Measurements from ENCODE around the gene PARVB.

Gene PARVB

GRCh38 chr22:44075022-44075421, 50.9 kb downstream of the PARVB start:
- Mint-ChIP-seq H3K36me3 (ENCODE audit: low read depth) (no peaks in the 10 kb centered on the region), H3K4me3 (no peak overlapping the region)

DNA sequence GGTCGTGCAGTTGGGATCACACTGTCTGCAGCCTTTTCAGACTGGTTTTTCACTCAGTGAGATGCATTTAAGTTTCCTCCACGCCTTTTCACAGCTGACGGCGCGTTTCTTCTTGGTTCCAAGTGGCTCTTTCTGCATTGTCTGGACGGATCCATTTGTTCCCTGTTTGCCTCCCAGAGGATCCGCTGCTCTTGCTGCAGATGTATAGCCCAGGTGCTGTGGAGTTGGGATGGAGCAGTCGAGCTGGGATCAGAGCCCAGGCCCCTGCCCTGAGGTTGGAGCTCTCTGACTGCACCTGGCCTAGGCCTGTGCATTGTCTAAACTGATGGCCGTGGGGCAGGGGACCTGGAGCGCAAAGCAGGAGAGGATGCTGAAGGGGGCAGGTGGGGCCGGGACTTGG, 51.6 kb downstream of the PARVB start:
- no peaks in the 10 kb centered on the region for H3K27me3 Mint-ChIP-seq
- no peaks in the 10 kb centered on the region for H3K9me3 Mint-ChIP-seq
- H3K4me3 Mint-ChIP-seq: no peak overlapping the region
- no peaks in the 10 kb centered on the region for H3K4me1 Mint-ChIP-seq (ENCODE audit: low read depth)
- H3K27ac Mint-ChIP-seq: no peak overlapping the region
- no peaks in the 10 kb centered on the region for H3K36me3 Mint-ChIP-seq (ENCODE audit: low read depth)

More at GRCh38 chr22:44075022-44075421, 50.9 kb downstream of the PARVB start:
- Mint-ChIP-seq H3K9me3 (no peaks in the 10 kb centered on the region), H3K27me3 (no peaks in the 10 kb centered on the region), H3K4me1 (ENCODE audit: low read depth) (no peaks in the 10 kb centered on the region), H3K27ac (no peak overlapping the region)

GRCh38 chr22:44076825-44077224, 52.7 kb downstream of the PARVB start:
- no peak overlapping the region for H3K4me3 Mint-ChIP-seq
- no peaks in the 10 kb centered on the region for H3K4me1 Mint-ChIP-seq (ENCODE audit: low read depth)
- no peaks in the 10 kb centered on the region for H3K27me3 Mint-ChIP-seq
- H3K27ac Mint-ChIP-seq: no peak overlapping the region
- no peaks in the 10 kb centered on the region for H3K9me3 Mint-ChIP-seq
- no peaks in the 10 kb centered on the region for H3K36me3 Mint-ChIP-seq (ENCODE audit: low read depth)

DNA sequence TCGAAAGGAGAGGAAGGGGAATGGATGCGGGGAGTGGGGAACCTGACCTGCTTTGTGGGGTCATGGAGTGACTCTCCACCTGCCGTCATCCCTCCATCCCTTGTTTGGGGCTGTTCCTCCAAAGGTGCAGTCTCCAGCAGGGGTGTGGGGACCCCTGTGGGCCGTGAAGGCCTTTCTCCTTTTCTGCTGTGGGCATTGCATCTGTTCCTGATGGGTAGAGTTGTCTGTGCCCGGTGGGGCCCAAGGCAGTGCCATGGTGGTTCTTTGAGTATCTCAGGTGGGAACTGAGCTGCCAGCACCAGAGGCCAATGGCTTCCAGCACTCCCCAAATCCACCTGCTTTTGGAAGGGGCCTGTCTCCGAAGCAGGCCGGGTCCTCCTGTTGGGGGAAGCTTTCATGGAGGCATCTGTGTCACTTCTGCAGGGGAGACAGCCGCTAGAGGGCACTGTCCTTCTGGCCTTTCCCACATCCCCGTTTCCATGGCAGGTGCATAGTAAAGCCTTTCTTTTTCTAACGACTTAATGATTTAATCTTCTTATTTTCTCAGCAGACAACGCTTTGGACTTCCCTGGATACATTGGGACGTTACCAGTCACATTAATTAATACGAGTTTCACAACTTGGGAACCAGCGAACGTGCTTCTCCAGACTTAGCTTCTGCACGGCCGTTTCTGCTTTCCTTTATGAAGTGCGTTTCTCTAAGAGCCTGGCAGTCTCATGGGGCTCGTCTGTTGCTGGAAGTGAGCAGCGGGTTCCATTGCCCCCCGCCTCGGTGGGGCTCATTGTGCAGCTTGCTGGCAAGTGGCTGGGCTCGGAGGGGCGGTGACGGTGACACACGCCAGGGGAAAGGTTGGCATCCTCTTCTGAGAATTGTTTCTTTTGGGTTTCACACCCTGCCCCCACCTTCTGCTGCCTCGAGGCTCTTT, 57.1 kb downstream of the PARVB start:
- H3K36me3 Mint-ChIP-seq (ENCODE audit: low read depth): peaks cover 4% of the 10 kb centered on the region
- H3K4me1 Mint-ChIP-seq (ENCODE audit: low read depth): no peaks in the 10 kb centered on the region
- no peaks in the 10 kb centered on the region for H3K27me3 Mint-ChIP-seq
- H3K27ac Mint-ChIP-seq: no peak overlapping the region
- no peaks in the 10 kb centered on the region for H3K9me3 Mint-ChIP-seq
- no peak overlapping the region for H3K4me3 Mint-ChIP-seq

DNA sequence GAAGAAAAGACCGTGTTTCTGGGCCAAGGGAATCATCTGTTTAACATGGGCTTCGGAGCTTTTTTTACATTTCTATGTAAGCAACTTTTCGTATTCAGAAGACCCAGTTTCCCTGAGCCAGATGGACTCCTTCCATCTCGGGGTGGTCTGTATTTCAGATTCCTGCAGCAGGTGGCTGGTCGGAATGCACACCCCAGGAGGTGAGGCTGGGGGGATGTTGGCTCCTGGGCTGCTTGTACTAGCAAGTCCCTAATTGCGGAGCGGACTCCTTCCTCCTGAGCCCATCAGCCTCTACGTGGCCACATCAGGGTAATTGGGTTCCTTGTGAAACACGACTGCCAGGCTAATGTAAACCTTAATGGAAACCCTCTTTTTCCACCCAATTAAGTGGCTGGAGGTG, 58.7 kb downstream of the PARVB start:
- H3K9me3 Mint-ChIP-seq: no peaks in the 10 kb centered on the region
- H3K36me3 Mint-ChIP-seq (ENCODE audit: low read depth): peaks cover 4% of the 10 kb centered on the region
- no peaks in the 10 kb centered on the region for H3K4me1 Mint-ChIP-seq (ENCODE audit: low read depth)
- H3K4me3 Mint-ChIP-seq: no peak overlapping the region
- H3K27ac Mint-ChIP-seq: no peak overlapping the region
- no peaks in the 10 kb centered on the region for H3K27me3 Mint-ChIP-seq

- no peak overlapping the region for H3K4me3 Mint-ChIP-seq
- no peaks in the 10 kb centered on the region for H3K27me3 Mint-ChIP-seq
- peaks cover 4% of the 10 kb centered on the region for H3K36me3 Mint-ChIP-seq (ENCODE audit: low read depth)
- no peaks in the 10 kb centered on the region for H3K4me1 Mint-ChIP-seq (ENCODE audit: low read depth)
- no peak overlapping the region for H3K27ac Mint-ChIP-seq
- no peaks in the 10 kb centered on the region for H3K9me3 Mint-ChIP-seq
Observed at GRCh38 chr22:44084044-44084772, 60.1 kb downstream of the PARVB start.

DNA sequence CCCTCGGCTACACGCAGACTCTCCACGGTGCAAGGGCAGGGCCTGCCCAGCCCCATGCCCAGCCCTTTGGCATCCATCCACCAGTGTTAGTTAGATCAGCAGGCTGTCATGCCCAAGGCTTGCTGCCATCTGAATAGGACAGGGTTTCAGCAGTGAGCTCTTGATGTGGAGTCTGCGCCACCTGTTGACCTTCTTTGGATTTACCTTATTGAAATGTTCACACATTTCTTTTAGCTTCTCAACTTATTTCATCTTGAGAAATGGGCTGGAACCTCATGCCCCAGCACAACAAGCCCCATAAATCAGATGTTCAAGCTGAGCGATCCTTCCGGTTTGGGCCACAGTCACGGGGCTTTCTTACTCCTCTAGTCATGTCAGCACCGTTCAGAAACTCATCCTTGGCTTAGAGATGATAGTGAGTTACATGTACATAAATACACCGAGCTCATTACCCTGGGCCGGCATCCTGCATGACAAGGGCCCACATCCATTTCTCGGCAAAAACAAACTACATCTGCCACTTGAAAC, 61.7 kb downstream of the PARVB start:
- Mint-ChIP-seq H3K27me3 (no peaks in the 10 kb centered on the region), H3K27ac (no peak overlapping the region), H3K4me3 (no peak overlapping the region), H3K36me3 (ENCODE audit: low read depth) (peaks cover 4% of the 10 kb centered on the region), H3K9me3 (no peaks in the 10 kb centered on the region), H3K4me1 (ENCODE audit: low read depth) (peaks cover 1% of the 10 kb centered on the region)

DNA sequence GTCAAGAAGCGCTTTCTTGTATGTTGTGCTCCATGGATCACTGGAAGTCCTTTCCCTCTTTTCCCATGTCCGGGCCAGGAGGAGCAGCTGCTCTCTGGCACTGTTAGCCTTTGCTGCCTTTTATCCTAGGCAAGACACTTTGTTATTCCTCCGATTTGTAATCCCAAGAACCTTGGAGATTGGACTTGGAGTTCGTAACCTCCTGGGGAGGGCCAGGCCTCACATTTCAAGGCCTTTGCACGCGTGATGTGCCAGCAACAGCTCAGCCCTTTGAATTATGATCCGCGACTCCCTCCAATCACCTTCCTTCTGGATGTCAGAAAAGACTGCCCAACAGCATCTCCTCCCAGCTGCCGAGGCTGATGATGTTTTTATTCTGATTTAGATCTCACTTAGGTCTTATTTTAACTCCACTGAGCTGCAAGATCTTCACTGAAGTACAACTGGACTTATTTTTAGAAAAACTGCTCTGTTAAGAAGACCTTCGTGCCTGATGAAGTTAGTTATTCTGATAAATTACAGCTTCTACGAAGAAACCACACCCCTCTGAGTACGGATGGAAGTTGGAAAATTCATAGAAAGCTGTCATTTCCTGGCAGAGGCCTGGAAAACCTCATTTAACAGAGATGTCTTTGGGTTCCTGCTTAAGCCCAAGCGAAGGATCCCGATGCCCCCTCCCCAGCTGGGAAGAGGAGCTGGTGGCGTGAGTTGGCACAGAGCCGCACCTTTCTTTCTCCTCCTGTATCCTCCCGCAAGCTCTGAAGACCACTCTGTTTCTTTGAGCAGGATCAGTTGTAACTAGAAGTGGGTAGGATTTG, 62.4 kb downstream of the PARVB start:
- Mint-ChIP-seq H3K4me1 (ENCODE audit: low read depth) (peaks cover 8% of the 10 kb centered on the region), H3K27me3 (no peaks in the 10 kb centered on the region), H3K27ac (no peak overlapping the region), H3K4me3 (no peak overlapping the region), H3K9me3 (no peaks in the 10 kb centered on the region), H3K36me3 (ENCODE audit: low read depth) (peaks cover 4% of the 10 kb centered on the region)

DNA sequence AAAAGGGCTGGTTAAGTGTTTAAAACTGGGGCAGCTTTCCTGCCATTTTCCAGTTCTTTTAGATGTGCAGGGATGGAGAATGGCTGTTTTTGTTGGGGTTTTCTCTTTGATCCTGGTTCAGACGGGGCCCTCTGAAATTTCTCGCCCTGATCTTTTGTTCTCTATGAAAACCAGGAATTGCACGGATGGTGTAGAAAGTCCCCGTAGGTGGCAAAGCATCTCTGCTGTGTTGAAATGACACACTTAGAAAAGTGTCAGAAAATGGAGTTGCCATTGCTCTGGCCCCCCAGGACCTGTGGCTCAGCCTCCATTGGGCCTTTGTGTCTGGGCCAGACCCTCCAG, 63.0 kb downstream of the PARVB start:
- no peaks in the 10 kb centered on the region for H3K27me3 Mint-ChIP-seq
- no peak overlapping the region for H3K4me3 Mint-ChIP-seq
- H3K9me3 Mint-ChIP-seq: no peaks in the 10 kb centered on the region
- peaks cover 4% of the 10 kb centered on the region for H3K36me3 Mint-ChIP-seq (ENCODE audit: low read depth)
- H3K27ac Mint-ChIP-seq: no peak overlapping the region
- peaks cover 11% of the 10 kb centered on the region for H3K4me1 Mint-ChIP-seq (ENCODE audit: low read depth)

DNA sequence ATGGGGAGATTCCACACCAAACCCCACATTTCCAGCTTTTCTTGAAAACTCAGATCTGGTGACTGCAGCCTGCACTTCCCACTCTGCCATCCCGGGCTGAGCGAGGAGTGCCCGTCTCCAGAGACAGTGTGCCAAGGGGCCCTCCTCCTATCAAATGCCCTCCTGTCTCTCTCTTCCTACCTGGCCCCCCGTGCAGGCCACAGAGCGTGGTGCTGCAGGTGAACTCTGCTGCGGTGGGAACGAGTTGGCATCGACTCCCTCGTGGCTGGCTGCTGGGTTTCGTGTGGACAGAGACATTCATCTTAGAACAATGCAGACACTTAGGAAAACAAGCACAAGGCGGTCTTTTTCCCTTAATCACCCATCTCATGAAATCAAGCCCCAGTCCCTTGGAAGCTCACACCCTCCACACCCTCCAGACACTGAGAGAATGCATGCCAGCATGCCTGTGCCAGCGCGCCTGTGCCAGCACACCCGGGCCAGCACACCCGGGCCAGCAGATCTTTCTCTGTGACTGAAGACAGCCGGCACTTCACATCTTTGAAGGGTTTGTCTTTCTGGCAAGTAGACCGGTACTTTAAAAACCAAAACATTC, 65.0 kb downstream of the PARVB start:
- H3K27me3 Mint-ChIP-seq: no peaks in the 10 kb centered on the region
- peaks cover 3% of the 10 kb centered on the region for H3K36me3 Mint-ChIP-seq (ENCODE audit: low read depth)
- no peak overlapping the region for H3K27ac Mint-ChIP-seq
- H3K4me3 Mint-ChIP-seq: no peak overlapping the region
- H3K9me3 Mint-ChIP-seq: no peaks in the 10 kb centered on the region
- H3K4me1 Mint-ChIP-seq (ENCODE audit: low read depth): peaks cover 11% of the 10 kb centered on the region

DNA sequence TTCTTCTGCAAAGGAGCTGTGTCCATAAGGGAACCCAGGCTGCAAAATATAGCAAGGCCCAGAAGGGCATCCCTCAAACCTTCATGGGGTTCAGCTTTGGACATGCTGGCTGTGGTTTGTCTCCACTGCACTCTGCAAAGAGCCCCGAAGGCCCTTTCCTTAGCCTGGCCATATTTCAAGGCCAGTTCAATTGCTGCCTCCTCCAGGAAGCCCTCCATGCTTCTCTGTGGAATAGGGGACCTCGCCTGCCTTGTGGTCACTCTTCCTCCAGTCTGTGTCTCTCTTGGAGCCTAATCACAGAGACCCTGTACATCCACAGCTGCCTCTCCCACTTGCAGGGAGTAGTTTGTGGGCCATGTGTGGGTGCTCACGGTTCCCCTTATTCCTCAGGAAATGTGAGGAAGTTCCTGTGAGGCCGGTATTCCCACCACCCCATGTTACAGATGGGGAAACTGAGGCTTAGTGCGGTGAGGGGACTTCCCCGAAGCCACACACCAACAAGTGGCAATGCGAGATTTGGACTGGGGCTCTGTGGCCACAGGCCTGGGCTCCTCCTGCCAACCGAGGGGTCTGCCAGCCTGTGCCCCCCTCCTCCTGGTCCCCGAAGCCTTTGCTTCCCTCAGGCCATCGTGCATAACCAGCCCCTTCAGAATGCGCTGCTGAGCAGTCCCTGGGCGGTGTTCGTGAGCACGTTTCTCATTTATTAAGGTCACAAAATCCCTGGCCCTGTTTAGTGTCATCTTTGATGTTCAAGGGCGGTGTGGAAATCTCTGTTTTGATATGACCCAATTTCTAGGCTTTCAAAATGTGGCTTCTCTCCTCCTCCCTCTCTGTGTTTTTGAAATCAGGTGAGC, 65.8 kb downstream of the PARVB start:
- Mint-ChIP-seq H3K27me3 (no peaks in the 10 kb centered on the region), H3K4me3 (no peak overlapping the region), H3K36me3 (ENCODE audit: low read depth) (peaks cover 8% of the 10 kb centered on the region), H3K9me3 (no peaks in the 10 kb centered on the region), H3K27ac (no peak overlapping the region), H3K4me1 (ENCODE audit: low read depth) (peaks cover 11% of the 10 kb centered on the region)

GRCh38 chr22:44090571-44090905, 66.4 kb downstream of the PARVB start:
- no peak overlapping the region for H3K4me3 Mint-ChIP-seq
- H3K9me3 Mint-ChIP-seq: no peaks in the 10 kb centered on the region
- peaks cover 11% of the 10 kb centered on the region for H3K4me1 Mint-ChIP-seq (ENCODE audit: low read depth)
- no peaks in the 10 kb centered on the region for H3K27me3 Mint-ChIP-seq
- no peak overlapping the region for H3K27ac Mint-ChIP-seq
- peaks cover 9% of the 10 kb centered on the region for H3K36me3 Mint-ChIP-seq (ENCODE audit: low read depth)

DNA sequence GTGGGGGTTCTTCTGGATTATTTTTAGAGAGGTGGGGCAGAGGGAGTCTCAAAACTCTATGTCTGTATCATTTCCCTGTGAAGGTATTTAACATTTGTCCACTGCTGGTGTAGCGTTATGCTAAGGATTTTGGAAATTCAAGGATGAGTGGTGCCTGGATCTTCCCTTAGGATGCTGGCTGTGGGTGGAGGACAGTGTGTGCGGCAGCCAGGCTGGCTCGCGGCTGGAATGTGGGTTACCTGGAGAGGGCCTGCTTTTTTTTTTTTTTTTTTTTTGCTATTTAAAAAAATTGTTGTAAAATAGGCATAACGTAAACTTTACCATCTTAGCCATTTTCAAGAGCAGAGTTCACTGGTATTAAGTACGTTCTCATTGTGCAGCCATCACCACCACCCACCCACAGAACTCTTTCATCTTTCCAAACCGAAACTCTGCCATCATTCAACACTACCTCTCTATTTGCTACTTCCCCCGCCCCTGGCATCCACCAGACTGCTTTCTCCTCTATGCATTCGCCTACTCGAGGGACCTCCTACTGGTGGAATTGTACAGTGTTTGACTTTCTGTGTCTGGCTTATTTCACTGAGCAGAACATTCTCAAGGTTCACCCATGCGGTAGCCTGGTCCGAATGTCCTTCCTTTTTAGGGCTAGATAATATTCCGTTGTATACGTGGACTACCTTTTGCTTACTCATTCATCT, 67.1 kb downstream of the PARVB start:
- Mint-ChIP-seq H3K4me1 (ENCODE audit: low read depth) (peaks cover 11% of the 10 kb centered on the region), H3K36me3 (ENCODE audit: low read depth) (peaks cover 9% of the 10 kb centered on the region), H3K27me3 (no peaks in the 10 kb centered on the region), H3K9me3 (no peaks in the 10 kb centered on the region), H3K4me3 (no peak overlapping the region), H3K27ac (no peak overlapping the region)

Measured in stimulated activated naive CD8-positive, alpha-beta T cell treated with anti-CD3 and anti-CD28 coated beads, Interleukin-15, Interleukin-2, amounts not matched to agents 100 ng/mL and 50 ng/mL, for 24 hours (primary cell).